ENCODE results near the gene KCNK17.

The KCNK17 gene

GRCh38 chr6:39314273-39314795 is at the start of gene KCNK17:
Gene KCNK17, minus strand, starts transcription at chr6:39314419. Its CDS starts 99 bp downstream, at chr6:39314320.
- DNase-seq = no peak

- no peak for DNase-seq
Observed at GRCh38 chr6:39363280-39363679, 49.1 kb upstream of the KCNK17 start.

GRCh38 chr6:39362487-39362865 is 48.3 kb upstream of the KCNK17 start:
- no peak for DNase-seq

- DNase-seq = peak; percentile 44 to 45
Observed at GRCh38 chr6:39361657-39362486, 47.7 kb upstream of the KCNK17 start.

GRCh38 chr6:39360378-39360777 is 46.2 kb upstream of the KCNK17 start:
- no peak for DNase-seq

- no peak for DNase-seq
Observed at GRCh38 chr6:39357998-39358686, 43.9 kb upstream of the KCNK17 start.

GRCh38 chr6:39353698-39354315 is 39.6 kb upstream of the KCNK17 start:
- no peak for DNase-seq

GRCh38 chr6:39350723-39351505 is 36.7 kb upstream of the KCNK17 start:
- DNase-seq = no peak

GRCh38 chr6:39348740-39349139 is 34.5 kb upstream of the KCNK17 start:
- DNase-seq = no peak

GRCh38 chr6:39347906-39348585 is 33.8 kb upstream of the KCNK17 start:
- peak; percentile 59 to 67 for DNase-seq

- DNase-seq = no peak
Observed at GRCh38 chr6:39347206-39347605, 33.0 kb upstream of the KCNK17 start.

- no peak for DNase-seq
Observed at GRCh38 chr6:39344821-39345280, 30.6 kb upstream of the KCNK17 start.

- DNase-seq = no peak
Observed at GRCh38 chr6:39343396-39343870, 29.2 kb upstream of the KCNK17 start.

- DNase-seq = no peak
Observed at GRCh38 chr6:39342692-39343395, 28.6 kb upstream of the KCNK17 start.

GRCh38 chr6:39341937-39342336 is 27.7 kb upstream of the KCNK17 start:
- DNase-seq = no peak

GRCh38 chr6:39341352-39341751 is 27.1 kb upstream of the KCNK17 start:
- no peak for DNase-seq

GRCh38 chr6:39339868-39340550 is 25.8 kb upstream of the KCNK17 start:
- no peak for DNase-seq

- DNase-seq = no peak
Observed at GRCh38 chr6:39339096-39339867, 25.1 kb upstream of the KCNK17 start.

- DNase-seq = no peak
Observed at GRCh38 chr6:39338397-39338796, 24.2 kb upstream of the KCNK17 start.

Data from stimulated activated CD4-positive, alpha-beta T cell treated with anti-CD3 and anti-CD28 coated beads, Interleukin-2, amount 100 ng/mL, for 48 hours (primary cell).